Epithelial cell of prostate (primary cell): ENCODE measurements around the gene SCART1.
"Not testable (repeated sequence)": the region's sequence is repeated elsewhere in the genome, so short reads cannot be mapped to it uniquely, and the experiment has no call there.

ENCODE experiments used
- DNase-seq: peaks from one replicate; pipeline ENCODE4 v3.0.0-alpha.2; 2011; ENCODE audit warnings: low read depth, low spot score
- H3K27ac ChIP-seq: fragments of 450-650 bp; 2 replicates; pipeline ENCODE4 v1.5.1; 2017; ENCODE audit warnings: mild to moderate bottlenecking

Gene SCART1

DNA sequence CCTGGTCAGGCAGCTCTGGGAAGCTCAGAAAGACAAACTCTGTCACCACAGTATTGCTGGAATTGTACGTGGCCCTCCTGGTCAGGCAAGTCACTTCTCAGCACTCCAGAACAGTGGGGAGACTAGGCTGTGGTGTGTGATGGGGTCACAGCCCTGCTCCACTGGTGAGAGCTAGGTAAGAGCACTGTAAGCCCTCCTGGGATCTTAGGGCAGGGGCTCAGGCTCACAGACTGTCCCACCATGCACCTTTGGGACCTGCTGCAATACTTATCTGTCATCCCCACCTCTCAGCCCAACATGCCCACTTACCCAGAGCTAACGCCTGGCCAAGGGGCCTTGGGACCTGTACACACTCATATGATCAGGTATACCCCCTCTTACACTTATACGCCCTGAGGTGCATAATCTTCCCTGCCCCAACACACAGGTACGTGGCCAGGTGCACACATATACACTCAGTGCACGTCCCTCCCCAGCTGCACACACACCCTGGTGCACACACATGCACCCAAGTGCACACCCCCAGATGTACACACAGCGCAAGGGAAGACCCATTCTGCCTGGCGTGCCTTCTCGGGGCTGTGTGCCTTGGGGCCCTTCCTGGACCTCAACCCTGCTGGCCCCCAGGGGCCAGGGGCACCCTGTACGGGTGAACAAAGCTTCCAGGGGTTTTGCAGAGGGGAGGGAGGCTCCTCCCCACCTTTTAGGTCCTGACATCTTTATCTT, 21.7 kb upstream of the SCART1 start:
- DNase-seq, H3K27ac ChIP-seq: not testable (repeated sequence)

DNA sequence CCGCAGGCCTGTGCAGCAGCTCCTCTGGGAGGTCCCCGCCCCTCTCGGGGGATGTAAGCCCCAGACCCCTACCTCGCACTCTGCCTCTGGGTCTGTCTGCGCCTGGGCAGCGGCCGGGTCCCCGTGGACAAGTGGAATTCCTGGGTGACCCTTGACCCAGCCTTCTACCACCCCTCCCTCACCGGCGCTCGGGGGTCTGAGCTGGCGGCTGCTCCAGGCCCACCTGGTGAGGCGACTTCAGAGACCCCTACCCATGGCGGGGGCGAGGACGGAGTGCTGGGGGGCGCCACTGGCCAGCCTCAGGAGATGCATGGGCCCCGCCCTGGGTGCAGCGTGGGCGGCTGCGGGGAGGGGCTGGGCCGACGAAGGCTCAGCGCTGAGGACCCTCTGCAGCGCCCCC, 21.0 kb upstream of the SCART1 start:
- not testable (repeated sequence) for DNase-seq, H3K27ac ChIP-seq

DNA sequence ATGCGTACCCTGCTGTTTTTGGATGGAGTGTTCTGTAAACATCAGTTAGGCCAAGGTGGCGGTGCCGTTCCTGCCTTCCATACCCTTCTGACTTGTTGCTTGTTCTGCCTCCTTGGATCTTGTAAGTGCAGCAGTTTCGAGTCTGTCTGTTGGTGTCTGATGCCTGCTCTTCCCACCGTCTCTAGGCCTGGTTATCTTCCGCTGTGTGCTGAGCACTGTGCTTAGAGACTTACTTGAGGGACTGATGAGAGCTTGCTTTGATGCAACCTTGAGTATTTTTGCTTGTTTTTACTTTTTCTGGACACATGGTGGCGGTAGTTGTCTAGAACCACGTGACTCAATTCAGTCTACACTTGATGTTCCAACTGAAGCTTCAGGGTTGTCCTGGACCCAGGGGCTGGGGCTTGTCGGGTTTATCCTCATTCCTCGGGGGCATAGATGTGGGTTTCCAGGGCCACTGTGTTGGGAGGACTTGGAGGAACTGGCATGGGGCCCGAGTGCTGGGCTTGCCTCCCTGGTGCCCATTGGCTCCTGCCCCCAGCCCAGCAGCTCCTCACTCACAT, 15.0 kb upstream of the SCART1 start:
- no peak overlapping the region for H3K27ac ChIP-seq
- no peak for DNase-seq

GRCh38 chr10:133439517-133440461, 14.0 kb upstream of the SCART1 start:
- DNase-seq = no peak

DNA sequence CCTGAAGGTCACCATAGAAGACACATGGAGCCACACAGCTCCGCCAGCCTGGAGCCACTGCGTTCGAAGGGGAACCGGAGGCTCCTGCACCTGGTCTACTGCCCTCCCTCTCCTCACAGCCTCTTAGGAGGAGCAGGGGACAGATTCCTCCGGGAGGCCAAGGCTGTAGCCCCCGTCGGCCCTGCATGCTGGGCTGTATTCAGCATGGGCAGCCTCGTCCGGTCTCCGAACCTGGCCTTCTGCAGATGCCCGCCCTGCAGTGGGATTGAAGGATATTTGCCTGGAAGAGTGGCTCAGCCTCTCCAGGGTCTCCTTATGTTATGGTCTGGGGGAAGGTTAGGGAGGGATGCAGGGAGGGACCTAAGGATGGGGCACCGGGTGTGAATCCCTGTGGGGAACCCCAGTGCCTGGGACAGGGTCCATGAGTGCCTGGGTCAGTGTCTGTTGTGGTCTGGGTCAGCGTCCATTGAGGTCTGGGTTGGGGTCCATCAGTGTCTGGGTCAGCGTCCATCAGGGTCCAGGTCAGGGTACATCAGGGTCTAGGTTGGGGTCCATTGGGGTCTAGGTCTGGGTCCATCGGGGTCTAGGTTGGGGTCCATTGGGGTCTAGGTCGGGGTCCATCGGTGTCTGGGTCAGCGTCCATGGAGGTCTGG, 13.0 kb upstream of the SCART1 start:
- DNase-seq = no peak
- no peak overlapping the region for H3K27ac ChIP-seq

More at GRCh38 chr10:133439517-133440461, 14.0 kb upstream of the SCART1 start:
- no peak overlapping the region for H3K27ac ChIP-seq

DNA sequence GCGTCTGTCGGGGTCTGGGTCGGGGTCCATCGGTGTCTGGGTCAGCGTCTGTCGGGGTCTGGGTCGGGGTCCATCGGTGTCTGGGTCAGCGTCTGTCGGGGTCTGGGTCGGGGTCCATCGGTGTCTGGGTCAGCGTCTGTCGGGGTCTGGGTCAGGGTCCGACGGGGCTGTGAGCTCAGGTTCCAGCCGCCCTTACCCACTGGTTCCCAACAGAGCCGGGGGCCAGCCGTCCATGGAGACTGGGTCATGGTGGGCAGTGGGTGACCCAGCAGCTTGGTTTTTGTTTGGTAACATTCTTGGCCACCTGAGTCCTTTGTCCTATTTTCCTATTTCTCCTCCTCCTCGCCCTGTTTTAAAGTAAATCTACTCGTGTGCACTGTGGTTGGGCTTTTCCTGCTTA, 12.4 kb upstream of the SCART1 start:
- not testable (repeated sequence) for DNase-seq, H3K27ac ChIP-seq

GRCh38 chr10:133441780-133442179, 12.0 kb upstream of the SCART1 start:
- no peak overlapping the region for H3K27ac ChIP-seq
- no peak for DNase-seq

DNA sequence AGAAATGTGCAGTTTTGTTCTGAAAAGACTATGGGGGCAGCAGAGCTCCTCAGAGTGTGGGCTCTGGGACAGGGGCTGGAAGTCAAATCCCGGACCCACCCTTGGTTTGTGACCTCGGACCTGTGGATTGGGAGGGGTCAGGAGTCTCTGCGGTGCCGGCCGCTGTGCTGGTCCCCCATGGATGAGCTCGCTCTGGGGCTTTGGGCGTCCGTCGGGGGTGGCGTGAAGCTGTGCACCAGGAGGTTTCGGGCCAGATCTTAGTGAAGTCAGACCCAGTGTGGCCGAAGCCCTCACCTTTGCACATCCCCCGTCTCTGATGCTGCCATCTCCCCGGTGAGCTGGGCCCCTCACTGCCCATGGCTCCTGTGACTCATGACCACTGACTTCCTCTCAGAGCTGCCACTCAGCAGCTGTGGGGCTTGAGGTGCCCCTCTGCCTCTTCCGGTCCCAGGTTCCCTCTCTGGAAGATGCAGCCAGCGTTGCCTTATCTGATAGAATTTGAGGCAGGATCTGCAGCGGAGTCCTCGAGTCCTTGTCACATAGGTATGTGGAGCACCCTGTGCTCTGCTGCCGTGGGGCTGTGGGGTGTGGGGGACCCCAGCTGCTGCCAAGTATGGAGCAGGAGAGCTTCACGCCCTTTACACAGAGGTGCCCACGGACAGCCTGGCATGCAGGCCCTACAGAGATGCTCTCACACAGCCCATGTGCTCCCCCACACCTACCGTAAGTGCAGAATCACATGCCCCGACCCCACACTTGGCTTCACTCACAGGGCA, 11.4 kb upstream of the SCART1 start:
- H3K27ac ChIP-seq = no peak overlapping the region
- no peak for DNase-seq

DNA sequence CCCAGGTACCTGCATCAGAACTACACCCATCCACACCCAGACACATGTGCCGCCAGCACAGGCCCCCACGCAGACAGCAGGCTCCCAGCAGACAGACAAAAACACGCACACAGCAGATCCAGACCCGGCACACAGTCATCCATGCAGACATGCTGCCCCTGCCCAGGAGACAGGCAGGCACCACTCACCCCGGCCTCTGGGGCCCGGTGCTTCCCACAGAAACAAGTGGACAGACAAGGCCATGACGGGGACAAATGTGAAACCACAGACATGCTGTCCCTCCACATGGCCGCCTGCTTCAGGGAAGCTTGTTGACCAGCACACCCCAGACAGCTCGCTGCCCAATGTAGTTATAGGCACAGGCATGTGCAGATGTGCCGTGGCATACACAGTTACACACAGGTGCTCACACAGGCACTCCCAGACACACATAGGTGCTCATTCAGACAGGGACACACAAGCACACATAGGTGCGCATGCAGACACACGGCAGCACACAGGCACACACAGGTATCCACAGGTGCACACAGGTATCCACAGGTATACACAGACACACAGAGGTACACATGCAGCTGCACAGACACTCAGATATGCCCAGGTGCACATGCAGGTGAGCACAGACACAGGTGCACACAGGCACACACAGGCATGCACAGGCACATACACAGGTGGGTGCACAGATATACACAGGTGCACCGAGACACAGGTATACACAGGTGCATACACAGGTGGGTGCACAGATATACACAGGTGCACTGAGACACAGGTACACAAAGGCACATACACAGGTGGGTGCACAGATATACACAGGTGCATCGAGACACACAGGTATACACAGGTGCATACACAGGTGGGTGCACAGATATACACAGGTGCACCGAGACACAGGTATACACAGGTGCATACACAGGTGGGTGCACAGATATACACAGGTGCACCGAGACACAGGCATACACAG, 10.5 kb upstream of the SCART1 start:
- DNase-seq = no peak
- H3K27ac ChIP-seq = no peak overlapping the region

DNA sequence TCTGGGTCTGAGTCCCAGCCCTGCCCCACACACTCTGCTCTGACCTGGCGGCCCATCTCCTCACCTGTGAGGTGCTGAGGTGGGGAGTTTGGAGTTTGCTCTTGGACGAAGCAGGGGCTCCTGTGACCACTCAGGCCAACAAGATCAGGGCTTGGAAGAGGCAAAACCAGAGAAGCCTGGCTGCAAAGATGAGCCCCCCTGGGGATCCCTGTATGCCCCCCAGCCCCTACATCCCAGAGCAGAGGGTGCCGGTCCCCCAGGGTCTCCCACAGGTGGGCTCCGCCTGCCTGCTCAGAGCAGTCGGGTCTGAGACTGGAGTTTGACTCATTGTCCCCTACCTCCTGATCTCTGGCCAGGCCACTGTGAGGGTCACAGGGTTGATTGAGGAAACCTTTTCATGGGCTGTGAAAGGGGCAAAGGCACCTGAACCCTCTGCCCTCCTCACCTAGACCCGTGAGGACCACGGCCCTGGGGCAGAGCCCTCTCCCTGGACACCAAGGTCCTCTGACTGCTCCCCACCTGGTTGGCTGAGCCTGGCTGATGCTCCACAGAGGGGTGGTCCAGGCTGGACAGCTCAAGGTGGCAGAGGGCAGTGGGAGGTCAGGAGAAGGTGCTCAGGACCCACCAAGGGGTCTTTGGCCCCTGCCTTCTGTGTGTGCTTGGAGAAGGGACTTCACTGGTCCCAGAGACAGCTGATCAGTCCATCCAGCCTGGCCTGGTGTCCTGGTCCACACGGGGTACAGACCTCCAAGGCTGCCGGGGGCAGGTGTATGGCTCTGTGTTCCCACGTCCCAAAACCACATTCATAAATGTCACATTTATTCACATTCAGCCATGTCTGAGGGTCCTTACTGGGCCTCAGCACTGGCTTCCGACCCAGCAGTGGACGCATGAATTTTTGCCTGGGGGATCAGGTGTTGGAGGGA, 9.1 kb upstream of the SCART1 start:
- no peak for DNase-seq
- H3K27ac ChIP-seq = no peak overlapping the region

- no peak for DNase-seq
- H3K27ac ChIP-seq = no peak overlapping the region
Measured at GRCh38 chr10:133445268-133445732, 8.4 kb upstream of the SCART1 start.

GRCh38 chr10:133445751-133446708, 7.7 kb upstream of the SCART1 start:
- DNase-seq = no peak
- H3K27ac ChIP-seq = no peak overlapping the region

DNA sequence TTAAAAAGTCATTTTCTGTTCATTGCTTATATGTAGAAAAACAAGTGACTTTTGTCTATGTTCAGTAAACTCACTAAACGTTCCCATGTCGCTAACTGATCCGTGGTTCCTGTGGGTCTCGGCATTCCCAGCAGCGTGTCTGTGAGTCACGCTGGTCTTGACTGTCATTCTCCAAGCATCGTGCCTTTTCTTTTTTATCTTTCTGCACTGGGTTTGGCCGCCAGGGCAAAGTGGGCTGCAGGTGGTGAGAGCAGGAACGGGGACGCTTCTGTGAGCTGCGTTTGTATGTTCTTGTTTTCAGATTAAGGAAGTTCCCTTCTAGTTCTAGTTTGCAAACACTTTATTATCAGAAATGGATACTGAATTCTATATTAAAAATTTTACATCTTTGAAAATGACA, 6.8 kb upstream of the SCART1 start:
- no peak overlapping the region for H3K27ac ChIP-seq

DNA sequence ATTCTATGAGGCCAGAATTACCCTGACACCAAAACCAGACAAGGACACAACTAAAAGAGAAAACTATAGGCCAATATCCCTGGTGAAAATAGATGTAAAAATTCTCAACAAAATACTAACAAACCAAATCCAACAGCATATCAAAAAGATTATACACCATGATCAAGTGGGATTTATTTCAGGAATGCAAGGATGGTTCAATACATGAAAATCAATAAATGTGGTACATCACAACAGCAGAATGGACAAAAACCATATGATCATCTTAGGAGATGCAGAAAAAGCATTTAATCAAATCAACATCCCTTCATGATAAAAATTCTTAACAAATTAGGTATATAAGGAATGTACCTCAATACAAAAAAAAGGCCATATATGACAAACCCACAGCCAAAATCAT, 5.6 kb upstream of the SCART1 start:
- no peak for DNase-seq
- no peak overlapping the region for H3K27ac ChIP-seq

More for the DNA sequence above, 6.8 kb upstream of the SCART1 start:
- no peak for DNase-seq

DNA sequence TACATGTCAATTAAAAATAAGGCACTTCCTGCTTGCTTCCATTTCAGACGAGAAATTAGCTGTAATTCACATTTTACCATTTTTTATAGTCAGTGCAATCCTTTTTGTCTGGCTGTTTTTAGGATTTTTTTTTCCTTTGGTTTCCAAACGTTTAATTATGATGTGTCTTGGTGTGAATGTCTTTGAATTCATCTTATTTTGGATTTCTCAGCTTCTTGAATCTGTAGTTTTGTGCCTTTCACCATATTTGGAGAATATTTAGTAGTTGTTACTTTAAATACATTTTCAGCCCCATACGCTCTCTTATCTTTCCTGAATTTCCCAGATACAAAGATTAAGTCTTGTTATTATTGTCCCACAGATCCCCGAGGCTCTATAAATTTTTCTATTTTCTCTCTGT, 2.4 kb upstream of the SCART1 start:
- no peak overlapping the region for H3K27ac ChIP-seq
- DNase-seq = no peak

DNA sequence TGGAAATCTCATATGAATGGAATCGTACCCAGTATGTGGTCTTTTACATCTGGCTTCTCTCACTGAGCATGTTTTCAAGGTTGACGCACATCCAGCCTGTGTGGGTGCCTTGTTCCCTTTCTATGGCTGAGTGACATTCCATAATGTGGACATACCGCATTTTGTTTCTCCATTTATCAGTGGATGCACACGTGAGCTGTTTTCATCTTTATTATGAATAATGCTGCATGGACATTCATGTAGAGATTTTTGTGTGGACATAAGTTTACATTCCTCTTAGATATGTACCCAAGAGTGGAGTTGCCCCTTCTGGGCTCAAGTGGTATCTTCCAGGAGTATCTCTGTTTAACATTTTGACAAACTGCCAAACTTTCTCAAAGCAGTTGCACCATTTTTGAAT, 1.3 kb upstream of the SCART1 start:
- DNase-seq = no peak
- H3K27ac ChIP-seq = no peak overlapping the region
